Measurements from ENCODE around the gene TACC2.

Gene TACC2

GRCh38 chr10:122185643-122186042, 196.7 kb downstream of the TACC2 start:
- H3K4me3 ChIP-seq (ENCODE audit: low read length in 2 of 2) = no peak overlapping the region
- H3K27me3 ChIP-seq (ENCODE audit: control insufficient read depth in 2 of 2, insufficient read depth in 2 of 2, low read length in 2 of 2) = no peaks in the 10 kb centered on the region
- no peak overlapping the region for H3K9ac ChIP-seq (ENCODE audit: low read depth in 1 of 2, low read length in 2 of 2)
- H3K4me1 ChIP-seq (ENCODE audit: control insufficient read depth in 2 of 2, insufficient read depth in 2 of 2, low read length in 2 of 2) = peaks cover 0 to 3% of the 10 kb centered on the region in 2 donors
- no peak overlapping the region for H3K27ac ChIP-seq (ENCODE audit: low read depth in 2 of 2, low read length in 2 of 2)
- H3K9me3 ChIP-seq (ENCODE audit: control insufficient read depth in 2 of 2, low read length in 2 of 2) = no peaks in the 10 kb centered on the region
- no peaks in the 10 kb centered on the region for H3K36me3 ChIP-seq (ENCODE audit: control insufficient read depth in 2 of 2, insufficient read depth in 2 of 2, low read length in 2 of 2)

- Histone ChIP-seq H3K36me3 (ENCODE audit: control insufficient read depth in 2 of 2, insufficient read depth in 2 of 2, low read length in 2 of 2) (no peaks in the 10 kb centered on the region), H3K4me1 (ENCODE audit: control insufficient read depth in 2 of 2, insufficient read depth in 2 of 2, low read length in 2 of 2) (peaks cover 0 to 3% of the 10 kb centered on the region in 2 donors), H3K9me3 (ENCODE audit: control insufficient read depth in 2 of 2, low read length in 2 of 2) (no peaks in the 10 kb centered on the region), H3K9ac (ENCODE audit: low read depth in 1 of 2, low read length in 2 of 2) (no peak overlapping the region), H3K4me3 (ENCODE audit: low read length in 2 of 2) (no peak overlapping the region), H3K27ac (ENCODE audit: low read depth in 2 of 2, low read length in 2 of 2) (no peak overlapping the region), H3K27me3 (ENCODE audit: control insufficient read depth in 2 of 2, insufficient read depth in 2 of 2, low read length in 2 of 2) (no peaks in the 10 kb centered on the region)
These were observed 198.2 kb downstream of the TACC2 start for GRCh38 chr10:122186816-122187810.

- no peak overlapping the region for H3K4me3 ChIP-seq (ENCODE audit: low read length in 2 of 2)
- H3K27me3 ChIP-seq (ENCODE audit: control insufficient read depth in 2 of 2, insufficient read depth in 2 of 2, low read length in 2 of 2) = no peaks in the 10 kb centered on the region
- H3K9ac ChIP-seq (ENCODE audit: low read depth in 1 of 2, low read length in 2 of 2) = no peak overlapping the region
- no peak overlapping the region for H3K27ac ChIP-seq (ENCODE audit: low read depth in 2 of 2, low read length in 2 of 2)
- no peaks in the 10 kb centered on the region for H3K9me3 ChIP-seq (ENCODE audit: control insufficient read depth in 2 of 2, low read length in 2 of 2)
- peaks cover 0 to 3% of the 10 kb centered on the region in 2 donors for H3K4me1 ChIP-seq (ENCODE audit: control insufficient read depth in 2 of 2, insufficient read depth in 2 of 2, low read length in 2 of 2)
- no peaks in the 10 kb centered on the region for H3K36me3 ChIP-seq (ENCODE audit: control insufficient read depth in 2 of 2, insufficient read depth in 2 of 2, low read length in 2 of 2)
These were observed 199.7 kb downstream of the TACC2 start for GRCh38 chr10:122188706-122189105.

DNA sequence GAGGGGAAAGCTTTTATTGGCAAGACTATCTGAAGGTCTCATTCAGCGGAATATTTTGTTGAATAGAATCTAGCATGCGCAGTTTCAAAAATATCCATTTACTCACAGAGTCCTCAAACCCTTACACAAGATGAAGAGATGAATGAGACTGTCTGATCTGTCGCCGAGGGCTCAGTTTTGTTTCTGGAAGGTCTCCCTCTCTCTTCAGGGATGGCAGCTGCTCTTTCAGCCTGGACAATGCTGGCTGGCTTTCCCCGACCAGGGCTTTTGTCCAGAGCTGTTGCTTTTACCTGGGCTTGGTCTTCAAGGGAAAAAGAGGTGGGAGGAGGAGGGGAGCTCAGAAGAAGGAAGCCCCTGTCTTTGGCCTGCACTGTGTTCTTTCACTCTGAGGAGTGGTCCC, 200.2 kb downstream of the TACC2 start:
- Histone ChIP-seq H3K27ac (ENCODE audit: low read depth in 2 of 2, low read length in 2 of 2) (no peak overlapping the region), H3K9ac (ENCODE audit: low read depth in 1 of 2, low read length in 2 of 2) (no peak overlapping the region), H3K27me3 (ENCODE audit: control insufficient read depth in 2 of 2, insufficient read depth in 2 of 2, low read length in 2 of 2) (no peaks in the 10 kb centered on the region), H3K9me3 (ENCODE audit: control insufficient read depth in 2 of 2, low read length in 2 of 2) (no peaks in the 10 kb centered on the region), H3K36me3 (ENCODE audit: control insufficient read depth in 2 of 2, insufficient read depth in 2 of 2, low read length in 2 of 2) (no peaks in the 10 kb centered on the region), H3K4me3 (ENCODE audit: low read length in 2 of 2) (no peak overlapping the region), H3K4me1 (ENCODE audit: control insufficient read depth in 2 of 2, insufficient read depth in 2 of 2, low read length in 2 of 2) (peaks cover 0 to 3% of the 10 kb centered on the region in 2 donors)

DNA sequence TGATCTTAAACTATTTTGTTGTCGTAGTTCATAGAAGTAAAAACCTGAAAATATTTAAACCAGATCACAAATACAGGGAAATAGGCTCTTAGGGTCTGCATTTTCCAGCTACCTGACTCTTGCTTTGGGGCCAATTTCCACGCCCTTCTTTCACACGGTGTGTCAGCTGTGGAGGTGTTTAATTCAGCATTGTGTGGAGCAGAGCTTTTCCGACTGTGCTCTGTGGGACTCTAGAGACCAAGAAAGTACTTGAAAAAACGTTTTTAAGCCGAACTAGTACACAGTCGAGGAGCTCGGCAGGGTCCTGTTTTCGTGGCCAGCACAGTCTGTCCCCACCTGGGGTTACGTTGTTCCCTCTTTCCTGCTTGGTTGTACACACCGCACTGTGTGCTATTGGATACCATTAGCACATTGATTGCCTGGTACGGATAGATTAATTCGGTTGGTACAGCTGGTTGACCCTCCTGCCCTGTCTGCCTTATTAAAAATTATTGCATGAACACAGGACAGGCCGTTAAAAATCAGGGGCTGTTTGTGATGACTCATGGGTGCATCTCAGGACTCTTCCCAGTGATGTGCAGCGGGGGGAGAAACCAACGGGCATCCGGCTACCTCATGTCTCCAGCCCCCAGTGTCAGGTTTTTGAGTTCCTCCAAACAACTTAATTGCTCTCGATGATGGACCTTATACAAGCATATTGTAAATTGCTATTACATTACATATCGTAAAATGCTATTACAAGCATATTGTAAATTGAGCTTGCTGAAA, 201.4 kb downstream of the TACC2 start:
- Histone ChIP-seq H3K4me1 (ENCODE audit: control insufficient read depth in 2 of 2, insufficient read depth in 2 of 2, low read length in 2 of 2) (peaks cover 0 to 3% of the 10 kb centered on the region in 2 donors), H3K27me3 (ENCODE audit: control insufficient read depth in 2 of 2, insufficient read depth in 2 of 2, low read length in 2 of 2) (no peaks in the 10 kb centered on the region), H3K9me3 (ENCODE audit: control insufficient read depth in 2 of 2, low read length in 2 of 2) (no peaks in the 10 kb centered on the region), H3K4me3 (ENCODE audit: low read length in 2 of 2) (no peak overlapping the region), H3K9ac (ENCODE audit: low read depth in 1 of 2, low read length in 2 of 2) (no peak overlapping the region), H3K27ac (ENCODE audit: low read depth in 2 of 2, low read length in 2 of 2) (no peak overlapping the region), H3K36me3 (ENCODE audit: control insufficient read depth in 2 of 2, insufficient read depth in 2 of 2, low read length in 2 of 2) (peaks cover 0 to 3% of the 10 kb centered on the region in 2 donors)

GRCh38 chr10:122191936-122192541, 203.1 kb downstream of the TACC2 start:
- no peak overlapping the region for H3K27ac ChIP-seq (ENCODE audit: low read depth in 2 of 2, low read length in 2 of 2)
- no peak overlapping the region for H3K4me3 ChIP-seq (ENCODE audit: low read length in 2 of 2)
- no peak overlapping the region for H3K9ac ChIP-seq (ENCODE audit: low read depth in 1 of 2, low read length in 2 of 2)

GRCh38 chr10:122194251-122194650, 205.3 kb downstream of the TACC2 start:
- no peaks in the 10 kb centered on the region for H3K27me3 ChIP-seq (ENCODE audit: control insufficient read depth in 2 of 2, insufficient read depth in 2 of 2, low read length in 2 of 2)
- peaks cover 0 to 3% of the 10 kb centered on the region in 2 donors for H3K4me1 ChIP-seq (ENCODE audit: control insufficient read depth in 2 of 2, insufficient read depth in 2 of 2, low read length in 2 of 2)
- no peak overlapping the region for H3K4me3 ChIP-seq (ENCODE audit: low read length in 2 of 2)
- H3K9me3 ChIP-seq (ENCODE audit: control insufficient read depth in 2 of 2, low read length in 2 of 2) = no peaks in the 10 kb centered on the region
- no peak overlapping the region for H3K27ac ChIP-seq (ENCODE audit: low read depth in 2 of 2, low read length in 2 of 2)
- H3K36me3 ChIP-seq (ENCODE audit: control insufficient read depth in 2 of 2, insufficient read depth in 2 of 2, low read length in 2 of 2) = peaks cover 17 to 18% of the 10 kb centered on the region in 2 donors
- no peak overlapping the region for H3K9ac ChIP-seq (ENCODE audit: low read depth in 1 of 2, low read length in 2 of 2)

More at GRCh38 chr10:122191936-122192541, 203.1 kb downstream of the TACC2 start:
- peaks cover 0 to 3% of the 10 kb centered on the region in 2 donors for H3K4me1 ChIP-seq (ENCODE audit: control insufficient read depth in 2 of 2, insufficient read depth in 2 of 2, low read length in 2 of 2)
- H3K27me3 ChIP-seq (ENCODE audit: control insufficient read depth in 2 of 2, insufficient read depth in 2 of 2, low read length in 2 of 2) = no peaks in the 10 kb centered on the region
- H3K36me3 ChIP-seq (ENCODE audit: control insufficient read depth in 2 of 2, insufficient read depth in 2 of 2, low read length in 2 of 2) = peaks cover 7 to 11% of the 10 kb centered on the region in 2 donors
- no peaks in the 10 kb centered on the region for H3K9me3 ChIP-seq (ENCODE audit: control insufficient read depth in 2 of 2, low read length in 2 of 2)

GRCh38 chr10:122196218-122196617, 207.3 kb downstream of the TACC2 start:
- H3K9ac ChIP-seq (ENCODE audit: low read depth in 1 of 2, low read length in 2 of 2) = no peak overlapping the region
- H3K9me3 ChIP-seq (ENCODE audit: control insufficient read depth in 2 of 2, low read length in 2 of 2) = no peaks in the 10 kb centered on the region
- H3K27me3 ChIP-seq (ENCODE audit: control insufficient read depth in 2 of 2, insufficient read depth in 2 of 2, low read length in 2 of 2) = no peaks in the 10 kb centered on the region
- no peak overlapping the region for H3K27ac ChIP-seq (ENCODE audit: low read depth in 2 of 2, low read length in 2 of 2)
- no peak overlapping the region for H3K4me3 ChIP-seq (ENCODE audit: low read length in 2 of 2)
- no peaks in the 10 kb centered on the region for H3K4me1 ChIP-seq (ENCODE audit: control insufficient read depth in 2 of 2, insufficient read depth in 2 of 2, low read length in 2 of 2)
- peaks cover 22 to 24% of the 10 kb centered on the region in 2 donors for H3K36me3 ChIP-seq (ENCODE audit: control insufficient read depth in 2 of 2, insufficient read depth in 2 of 2, low read length in 2 of 2)

DNA sequence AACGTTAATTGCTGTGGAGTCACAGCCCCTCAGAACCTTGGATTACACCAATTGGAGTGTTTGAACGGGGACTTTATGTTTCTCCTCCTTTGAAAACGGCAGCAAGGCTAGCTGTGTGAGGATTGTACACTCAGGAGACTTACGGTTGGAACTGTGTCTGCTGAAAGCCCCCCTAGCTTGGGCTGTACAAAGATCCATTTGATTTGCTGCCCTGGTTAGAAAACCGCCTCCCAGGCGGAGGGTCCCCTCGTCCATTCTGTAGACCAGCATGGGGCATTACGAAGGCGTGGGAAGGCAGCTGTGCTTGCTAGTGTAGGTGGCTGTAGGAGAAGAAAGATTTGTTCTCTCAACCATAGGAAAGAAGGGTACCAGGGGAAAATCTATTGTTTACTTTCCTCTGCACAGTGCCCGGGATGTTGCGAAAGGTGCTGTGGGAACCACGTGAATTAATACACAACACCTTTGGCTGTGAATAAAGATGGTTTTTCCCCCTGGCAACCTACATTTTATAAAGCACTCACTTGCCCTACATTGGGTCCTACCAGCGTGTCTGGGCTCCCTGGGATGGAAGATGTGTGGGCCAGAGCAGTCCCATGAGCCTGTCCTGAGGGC, 208.8 kb downstream of the TACC2 start:
- no peak overlapping the region for H3K9ac ChIP-seq (ENCODE audit: low read depth in 1 of 2, low read length in 2 of 2)
- peaks cover 27 to 28% of the 10 kb centered on the region in 2 donors for H3K36me3 ChIP-seq (ENCODE audit: control insufficient read depth in 2 of 2, insufficient read depth in 2 of 2, low read length in 2 of 2)
- H3K27me3 ChIP-seq (ENCODE audit: control insufficient read depth in 2 of 2, insufficient read depth in 2 of 2, low read length in 2 of 2) = no peaks in the 10 kb centered on the region
- no peak overlapping the region for H3K27ac ChIP-seq (ENCODE audit: low read depth in 2 of 2, low read length in 2 of 2)
- no peaks in the 10 kb centered on the region for H3K4me1 ChIP-seq (ENCODE audit: control insufficient read depth in 2 of 2, insufficient read depth in 2 of 2, low read length in 2 of 2)
- no peaks in the 10 kb centered on the region for H3K9me3 ChIP-seq (ENCODE audit: control insufficient read depth in 2 of 2, low read length in 2 of 2)
- H3K4me3 ChIP-seq (ENCODE audit: low read length in 2 of 2) = no peak overlapping the region
